ENCODE data around the gene ARID1B.

ARID1B gene

DNA sequence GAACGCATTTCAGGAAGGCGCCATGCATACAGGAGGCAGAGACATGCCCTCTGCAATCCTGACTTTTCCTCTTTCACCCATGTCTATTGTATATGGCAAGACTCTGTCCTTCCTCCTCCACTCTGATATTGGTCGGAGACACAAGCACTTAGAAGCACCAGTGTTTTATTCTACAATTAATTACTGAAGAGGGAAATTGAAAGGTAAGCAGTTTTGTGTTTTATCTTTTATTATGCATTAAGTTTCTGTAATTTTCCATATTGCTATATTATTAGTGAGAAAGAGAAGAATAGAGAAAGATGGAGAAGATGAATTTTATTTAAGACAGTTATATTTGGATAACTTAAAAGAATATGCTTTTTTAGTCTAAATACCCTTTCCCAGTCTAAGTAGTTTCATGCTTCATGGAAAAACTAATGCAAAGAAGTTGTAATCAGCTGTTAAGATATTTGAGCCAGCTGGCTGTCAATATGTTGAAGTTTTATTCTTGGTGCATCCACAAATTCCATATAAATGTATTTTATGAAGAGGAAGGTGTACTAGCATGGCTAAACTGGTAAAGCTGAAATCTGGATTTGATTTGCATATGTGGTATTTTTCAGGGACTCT, 13.6 kb downstream of the ARID1B start:
- Histone ChIP-seq H3K9ac (ENCODE audit: low read length in 5 of 5) (peak overlapping the region in 1 of 5 donors; percentile 0), H3K4me1 (ENCODE audit: control insufficient read depth in 5 of 5, insufficient read depth in 5 of 5, low read length in 5 of 5) (peaks cover 4 to 61% (median 45%) of the 10 kb centered on the region in 5 donors), H3K4me3 (ENCODE audit: low read depth in 1 of 5, low read length in 5 of 5) (peak overlapping the region in 3 of 5 donors; percentile 7 to 51 (median 40)), H3K36me3 (ENCODE audit: control insufficient read depth in 5 of 5, insufficient read depth in 5 of 5, low read length in 5 of 5) (no peaks in the 10 kb centered on the region), H3K27ac (ENCODE audit: low read depth, low read length) (peak overlapping the region; percentile 84), H3K9me3 (ENCODE audit: control insufficient read depth in 5 of 5, low read length in 5 of 5) (no peaks in the 10 kb centered on the region), H3K27me3 (ENCODE audit: control insufficient read depth in 5 of 5, insufficient read depth in 4 of 5, low read length in 5 of 5) (no peaks in the 10 kb centered on the region)

DNA sequence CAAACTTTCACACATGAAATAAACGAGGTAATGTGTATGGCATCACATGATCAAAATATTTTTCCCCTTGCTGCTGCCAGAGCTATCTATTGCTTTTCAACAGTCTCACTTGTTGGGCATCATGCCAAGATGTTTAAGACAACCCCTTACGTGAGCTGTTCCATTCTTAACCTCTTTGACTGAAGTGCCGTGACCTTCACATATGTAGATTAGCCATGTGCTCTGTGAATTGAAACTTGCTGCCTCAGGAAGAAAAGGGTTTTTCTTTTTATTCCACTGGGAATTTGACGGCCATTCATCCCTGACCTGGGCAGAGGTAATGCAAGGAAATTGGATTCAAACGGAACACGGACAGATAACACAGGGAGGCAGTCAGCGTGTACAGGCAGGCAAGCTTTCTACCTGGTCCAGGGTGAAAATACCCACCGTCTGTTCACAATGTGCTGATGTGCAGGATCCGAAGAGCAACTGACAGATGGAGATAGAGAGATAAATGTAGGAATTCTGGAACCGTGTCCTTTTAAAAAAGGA, 14.2 kb downstream of the ARID1B start:
- H3K4me1 ChIP-seq (ENCODE audit: control insufficient read depth in 5 of 5, insufficient read depth in 5 of 5, low read length in 5 of 5): peaks cover 4 to 62% (median 49%) of the 10 kb centered on the region in 5 donors
- H3K27ac ChIP-seq (ENCODE audit: low read depth, low read length): peak overlapping the region; percentile 84
- H3K4me3 ChIP-seq (ENCODE audit: low read depth in 1 of 5, low read length in 5 of 5): peak overlapping the region in 3 of 5 donors; percentile 8 to 51 (median 15)
- H3K36me3 ChIP-seq (ENCODE audit: control insufficient read depth in 5 of 5, insufficient read depth in 5 of 5, low read length in 5 of 5): no peaks in the 10 kb centered on the region
- peak overlapping the region in 3 of 5 donors; percentile 0 to 48 (median 13) for H3K9ac ChIP-seq (ENCODE audit: low read length in 5 of 5)
- no peaks in the 10 kb centered on the region for H3K9me3 ChIP-seq (ENCODE audit: control insufficient read depth in 5 of 5, low read length in 5 of 5)
- no peaks in the 10 kb centered on the region for H3K27me3 ChIP-seq (ENCODE audit: control insufficient read depth in 5 of 5, insufficient read depth in 4 of 5, low read length in 5 of 5)

DNA sequence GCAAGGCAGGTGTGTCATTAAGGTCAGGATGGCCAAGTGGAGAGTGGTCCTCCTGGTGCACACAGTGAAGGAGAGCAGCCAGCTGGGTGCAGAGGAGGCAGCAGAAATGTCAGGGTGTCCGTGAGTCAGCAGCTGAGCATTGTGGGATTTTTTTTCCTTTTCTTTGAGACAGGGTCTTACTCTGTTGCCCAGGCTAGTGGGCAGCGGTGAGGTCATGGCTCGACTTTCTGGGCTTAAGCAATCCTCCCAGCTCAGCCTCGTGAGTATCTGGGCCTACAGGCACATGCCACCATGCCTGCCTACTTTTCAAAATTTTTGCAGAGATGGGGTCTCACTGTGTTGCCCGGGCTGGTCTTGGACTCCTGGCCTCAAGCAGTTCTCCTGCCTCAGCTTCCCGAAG, 16.0 kb downstream of the ARID1B start:
- Histone ChIP-seq H3K4me1 (ENCODE audit: control insufficient read depth in 5 of 5, insufficient read depth in 5 of 5, low read length in 5 of 5) (peaks cover 4 to 65% (median 47%) of the 10 kb centered on the region in 5 donors), H3K4me3 (ENCODE audit: low read depth in 1 of 5, low read length in 5 of 5) (no peak overlapping the region), H3K9ac (ENCODE audit: low read length in 5 of 5) (no peak overlapping the region), H3K9me3 (ENCODE audit: control insufficient read depth in 5 of 5, low read length in 5 of 5) (no peaks in the 10 kb centered on the region), H3K27ac (ENCODE audit: low read depth, low read length) (no peak overlapping the region), H3K36me3 (ENCODE audit: control insufficient read depth in 5 of 5, insufficient read depth in 5 of 5, low read length in 5 of 5) (peaks cover 0 to 6% (median 0%) of the 10 kb centered on the region in 5 donors), H3K27me3 (ENCODE audit: control insufficient read depth in 5 of 5, insufficient read depth in 4 of 5, low read length in 5 of 5) (no peaks in the 10 kb centered on the region)

DNA sequence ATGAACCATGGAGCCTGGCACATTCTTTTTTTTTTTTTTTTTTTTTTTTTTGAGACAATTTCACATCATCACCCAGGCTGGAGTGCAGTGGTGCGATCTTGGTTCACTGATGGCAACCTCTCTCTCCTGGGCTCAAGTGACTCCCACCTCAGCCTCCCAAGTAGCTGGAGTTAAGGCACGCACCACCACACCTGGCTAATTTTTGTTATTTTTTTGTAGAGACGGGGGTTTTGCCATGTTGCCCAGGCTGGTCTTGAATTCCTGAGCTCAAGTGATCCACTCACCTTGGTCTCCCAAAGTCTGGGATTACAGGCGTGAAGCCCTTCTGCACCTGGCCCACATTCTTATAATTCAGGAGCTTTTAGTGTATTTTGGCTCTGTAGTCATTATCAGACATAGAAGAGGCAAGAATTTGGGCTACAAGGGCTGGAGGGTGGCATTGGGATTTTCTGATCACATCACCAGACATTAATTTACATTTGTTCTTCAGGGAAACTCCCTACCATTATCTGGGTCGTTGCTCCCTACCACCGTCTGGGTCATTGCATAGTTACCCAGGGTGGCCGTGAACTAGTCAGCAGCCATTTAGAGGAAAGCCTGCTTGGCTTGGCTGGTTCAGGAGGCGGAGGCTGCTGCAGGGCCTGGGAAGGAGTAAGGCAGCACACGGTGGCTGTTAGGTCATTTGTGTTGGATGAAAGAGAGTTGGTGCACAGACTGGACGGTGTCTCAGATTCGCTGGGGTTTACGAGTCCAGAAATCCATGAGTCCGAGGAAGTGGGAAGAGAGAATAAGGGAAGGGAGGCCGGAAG, 17.6 kb downstream of the ARID1B start:
- peak overlapping the region in 1 of 5 donors; percentile 59 for H3K9ac ChIP-seq (ENCODE audit: low read length in 5 of 5)
- no peak overlapping the region for H3K27ac ChIP-seq (ENCODE audit: low read depth, low read length)
- no peaks in the 10 kb centered on the region for H3K27me3 ChIP-seq (ENCODE audit: control insufficient read depth in 5 of 5, insufficient read depth in 4 of 5, low read length in 5 of 5)
- no peaks in the 10 kb centered on the region for H3K9me3 ChIP-seq (ENCODE audit: control insufficient read depth in 5 of 5, low read length in 5 of 5)
- H3K4me1 ChIP-seq (ENCODE audit: control insufficient read depth in 5 of 5, insufficient read depth in 5 of 5, low read length in 5 of 5): peaks cover 4 to 60% (median 39%) of the 10 kb centered on the region in 5 donors
- H3K36me3 ChIP-seq (ENCODE audit: control insufficient read depth in 5 of 5, insufficient read depth in 5 of 5, low read length in 5 of 5): peaks cover 0 to 6% (median 0%) of the 10 kb centered on the region in 5 donors
- H3K4me3 ChIP-seq (ENCODE audit: low read depth in 1 of 5, low read length in 5 of 5): no peak overlapping the region

DNA sequence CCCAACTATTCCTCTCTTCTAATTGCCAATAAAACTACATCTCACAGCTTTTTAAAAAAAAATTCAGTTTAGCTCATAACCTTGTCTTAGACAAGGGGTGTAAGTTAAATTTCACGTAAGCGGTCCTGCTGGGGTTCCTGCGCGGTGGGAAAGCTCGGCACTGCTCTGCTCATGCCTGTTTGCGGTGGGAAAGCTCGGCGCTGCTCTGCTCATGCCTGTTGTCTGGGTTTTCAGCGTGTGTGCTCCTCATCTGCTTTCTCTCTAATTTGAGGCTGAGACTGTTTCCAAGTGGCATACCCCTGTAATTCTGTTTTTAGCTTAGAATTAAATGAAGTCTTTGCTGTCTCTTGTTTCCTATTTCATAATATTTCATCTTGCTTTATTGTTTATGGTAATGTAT, 18.6 kb downstream of the ARID1B start:
- H3K27me3 ChIP-seq (ENCODE audit: control insufficient read depth in 5 of 5, insufficient read depth in 4 of 5, low read length in 5 of 5): no peaks in the 10 kb centered on the region
- H3K4me3 ChIP-seq (ENCODE audit: low read depth in 1 of 5, low read length in 5 of 5): peak overlapping the region in 3 of 5 donors; percentile 19 to 44 (median 20)
- peak overlapping the region in 4 of 5 donors; percentile 2 to 59 (median 43) for H3K9ac ChIP-seq (ENCODE audit: low read length in 5 of 5)
- H3K36me3 ChIP-seq (ENCODE audit: control insufficient read depth in 5 of 5, insufficient read depth in 5 of 5, low read length in 5 of 5): peaks cover 0 to 6% (median 0%) of the 10 kb centered on the region in 5 donors
- H3K27ac ChIP-seq (ENCODE audit: low read depth, low read length): peak overlapping the region; percentile 46
- H3K4me1 ChIP-seq (ENCODE audit: control insufficient read depth in 5 of 5, insufficient read depth in 5 of 5, low read length in 5 of 5): peaks cover 4 to 49% (median 33%) of the 10 kb centered on the region in 5 donors
- no peaks in the 10 kb centered on the region for H3K9me3 ChIP-seq (ENCODE audit: control insufficient read depth in 5 of 5, low read length in 5 of 5)

DNA sequence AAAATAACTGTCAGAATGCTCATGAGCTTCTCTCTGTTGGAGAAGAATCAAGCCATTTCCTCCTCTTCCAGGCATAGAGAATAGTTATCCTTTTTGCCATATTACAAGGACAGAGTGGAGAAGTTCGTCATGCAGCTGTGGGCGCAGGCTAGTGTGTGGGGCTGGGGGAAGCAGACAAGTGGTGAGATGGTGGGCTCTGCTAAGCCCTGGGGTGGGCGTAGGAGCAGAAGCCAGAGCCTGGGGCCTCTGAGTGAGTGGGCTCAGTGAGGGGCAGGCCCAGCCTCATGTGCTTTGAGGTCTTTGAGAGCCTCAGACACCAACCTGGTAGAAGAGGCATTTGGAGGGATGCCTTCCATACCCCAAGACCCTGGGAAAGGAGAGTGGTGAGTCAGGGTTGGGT, 19.4 kb downstream of the ARID1B start:
- Histone ChIP-seq H3K36me3 (ENCODE audit: control insufficient read depth in 5 of 5, insufficient read depth in 5 of 5, low read length in 5 of 5) (peaks cover 0 to 6% (median 0%) of the 10 kb centered on the region in 5 donors), H3K4me3 (ENCODE audit: low read depth in 1 of 5, low read length in 5 of 5) (no peak overlapping the region), H3K4me1 (ENCODE audit: control insufficient read depth in 5 of 5, insufficient read depth in 5 of 5, low read length in 5 of 5) (peaks cover under 1 to 41% (median 27%) of the 10 kb centered on the region in 5 donors), H3K27me3 (ENCODE audit: control insufficient read depth in 5 of 5, insufficient read depth in 4 of 5, low read length in 5 of 5) (no peaks in the 10 kb centered on the region), H3K27ac (ENCODE audit: low read depth, low read length) (no peak overlapping the region), H3K9me3 (ENCODE audit: control insufficient read depth in 5 of 5, low read length in 5 of 5) (no peaks in the 10 kb centered on the region), H3K9ac (ENCODE audit: low read length in 5 of 5) (no peak overlapping the region)

DNA sequence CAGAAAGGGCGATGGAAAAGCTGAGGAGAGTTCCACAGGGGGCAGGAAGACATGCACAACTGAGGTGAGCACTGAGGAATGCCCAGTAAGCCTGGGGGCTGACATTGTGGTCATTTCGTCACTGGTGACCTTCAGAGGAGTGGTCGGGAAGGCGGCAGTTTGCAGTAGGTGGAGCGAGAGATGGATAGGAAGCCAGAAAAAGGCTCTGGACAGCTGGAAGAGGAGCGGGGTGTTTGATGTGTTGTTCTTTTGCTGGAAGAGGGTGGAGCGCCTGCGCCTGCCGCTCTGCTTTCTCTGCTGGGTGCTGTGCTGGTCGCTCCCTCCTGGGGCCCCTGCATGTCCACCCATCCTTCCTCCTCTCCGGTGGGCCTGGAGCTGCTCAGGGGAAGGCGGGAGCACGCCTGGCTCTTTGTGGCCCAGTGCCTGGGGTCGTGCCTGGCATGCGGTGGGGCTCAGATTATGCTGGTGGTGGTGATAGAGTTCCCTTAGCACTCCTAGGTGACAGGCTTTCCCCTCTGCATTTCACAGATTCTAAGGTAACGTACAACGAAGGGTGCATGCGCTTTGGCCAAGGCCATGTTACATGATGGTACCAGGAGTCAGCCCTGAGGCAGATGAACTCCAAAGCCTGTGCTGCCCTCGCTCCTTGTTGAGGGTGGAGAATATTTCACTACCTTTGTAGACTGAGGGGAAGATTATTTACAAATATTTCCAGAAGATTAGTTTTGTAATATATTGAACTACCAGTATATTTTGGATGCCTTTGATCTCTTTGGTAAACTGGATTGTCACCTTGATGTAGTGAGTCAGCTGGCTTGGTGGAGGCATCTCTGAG, 20.9 kb downstream of the ARID1B start:
- Histone ChIP-seq H3K9me3 (ENCODE audit: control insufficient read depth in 5 of 5, low read length in 5 of 5) (no peaks in the 10 kb centered on the region), H3K4me3 (ENCODE audit: low read depth in 1 of 5, low read length in 5 of 5) (no peak overlapping the region), H3K36me3 (ENCODE audit: control insufficient read depth in 5 of 5, insufficient read depth in 5 of 5, low read length in 5 of 5) (peaks cover 0 to 6% (median 0%) of the 10 kb centered on the region in 5 donors), H3K27ac (ENCODE audit: low read depth, low read length) (no peak overlapping the region), H3K9ac (ENCODE audit: low read length in 5 of 5) (no peak overlapping the region), H3K4me1 (ENCODE audit: control insufficient read depth in 5 of 5, insufficient read depth in 5 of 5, low read length in 5 of 5) (peaks cover 0 to 37% (median 28%) of the 10 kb centered on the region in 5 donors), H3K27me3 (ENCODE audit: control insufficient read depth in 5 of 5, insufficient read depth in 4 of 5, low read length in 5 of 5) (no peaks in the 10 kb centered on the region)

DNA sequence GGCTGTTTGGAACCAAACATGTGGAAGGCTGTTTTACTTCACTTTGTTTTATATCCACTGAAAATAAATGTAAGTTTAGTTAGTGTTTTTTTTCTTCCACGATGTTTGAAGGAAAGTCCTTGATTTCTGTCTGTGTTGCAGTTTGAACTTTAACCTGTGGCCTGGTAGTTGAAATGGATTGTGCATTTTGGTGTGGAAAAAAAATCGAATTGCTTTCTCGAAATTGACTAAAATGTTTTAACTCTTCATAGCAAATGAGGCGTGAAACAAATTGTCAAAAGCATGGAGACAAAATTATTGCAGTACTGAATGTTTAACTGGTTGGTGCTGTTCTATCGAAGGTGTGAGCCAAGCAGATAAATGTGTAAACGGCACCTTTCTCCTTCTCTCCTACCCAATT, 24.5 kb downstream of the ARID1B start:
- peaks cover 0 to 20% (median 8%) of the 10 kb centered on the region in 5 donors for H3K4me1 ChIP-seq (ENCODE audit: control insufficient read depth in 5 of 5, insufficient read depth in 5 of 5, low read length in 5 of 5)
- H3K27me3 ChIP-seq (ENCODE audit: control insufficient read depth in 5 of 5, insufficient read depth in 4 of 5, low read length in 5 of 5): no peaks in the 10 kb centered on the region
- H3K9ac ChIP-seq (ENCODE audit: low read length in 5 of 5): no peak overlapping the region
- peak overlapping the region; percentile 32 for H3K27ac ChIP-seq (ENCODE audit: low read depth, low read length)
- H3K9me3 ChIP-seq (ENCODE audit: control insufficient read depth in 5 of 5, low read length in 5 of 5): no peaks in the 10 kb centered on the region
- peaks cover 0 to 6% (median 0%) of the 10 kb centered on the region in 5 donors for H3K36me3 ChIP-seq (ENCODE audit: control insufficient read depth in 5 of 5, insufficient read depth in 5 of 5, low read length in 5 of 5)
- H3K4me3 ChIP-seq (ENCODE audit: low read depth in 1 of 5, low read length in 5 of 5): no peak overlapping the region

DNA sequence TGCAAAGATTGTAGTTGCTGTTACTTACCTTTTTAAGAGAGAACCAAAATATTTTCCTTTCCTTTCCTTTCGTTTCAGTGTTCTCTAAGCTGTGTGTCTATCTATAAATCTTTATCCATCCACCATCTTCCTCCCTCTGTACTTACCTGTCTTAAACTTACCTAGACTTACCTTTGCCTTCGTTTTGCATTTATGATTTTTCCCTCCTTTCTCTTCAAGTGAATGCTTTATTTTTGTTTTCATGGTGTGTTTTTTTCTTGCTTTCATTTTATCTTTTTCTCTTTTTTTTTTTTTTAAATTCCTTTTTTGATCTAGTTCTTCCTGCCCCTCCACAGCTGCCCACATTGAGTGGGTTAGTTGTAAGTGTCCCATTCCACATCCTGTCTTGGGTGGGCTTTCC, 26.2 kb downstream of the ARID1B start:
- Histone ChIP-seq H3K9me3 (ENCODE audit: control insufficient read depth in 5 of 5, low read length in 5 of 5) (no peaks in the 10 kb centered on the region), H3K4me3 (ENCODE audit: low read depth in 1 of 5, low read length in 5 of 5) (no peak overlapping the region), H3K27me3 (ENCODE audit: control insufficient read depth in 5 of 5, insufficient read depth in 4 of 5, low read length in 5 of 5) (no peaks in the 10 kb centered on the region), H3K9ac (ENCODE audit: low read length in 5 of 5) (no peak overlapping the region), H3K36me3 (ENCODE audit: control insufficient read depth in 5 of 5, insufficient read depth in 5 of 5, low read length in 5 of 5) (no peaks in the 10 kb centered on the region), H3K4me1 (ENCODE audit: control insufficient read depth in 5 of 5, insufficient read depth in 5 of 5, low read length in 5 of 5) (peaks cover 0 to 33% (median 16%) of the 10 kb centered on the region in 5 donors), H3K27ac (ENCODE audit: low read depth, low read length) (no peak overlapping the region)

Measured in subcutaneous abdominal adipose tissue (tissue), 5 donors.